ENCODE results near the gene DLL4.

- TF ChIP-seq CTCF (IDR thresholded peaks at IDR 0.05 in 2 of 3, conservative IDR thresholded peaks at IDR 0.05 in 1 of 3; ENCODE audit: borderline replicate concordance in 1 of 3, insufficient read depth in 1 of 3, low read depth in 2 of 3, low read length in 2 of 3) (no peak), MAX (IDR thresholded peaks at IDR 0.05) (no peak), CEBPB (IDR thresholded peaks at IDR 0.05; ENCODE audit: low read depth) (no peak), POLR2AphosphoS5 (IDR thresholded peaks at IDR 0.05; ENCODE audit: low read depth, low read length) (no peak), FOSL1 (IDR thresholded peaks at IDR 0.05; ENCODE audit: low read depth) (no peak), REST (IDR thresholded peaks at IDR 0.05; ENCODE audit: low read depth) (no peak), SRF (IDR thresholded peaks at IDR 0.05; ENCODE audit: low read depth) (no peak)
These were observed 3.1 kb upstream of the DLL4 start for GRCh38 chr15:40925863-40926658.

All from HCT116 (cell line).